ENCODE results near the gene SAMD8. TPM values are rescaled to one million over a fixed set of nuclear protein-coding genes. Genes with fewer than 3 reads are reported as not detected.

SAMD8 gene
- total and polyA plus RNA-seq, 2 donors (not counting 1 experiment from before 2014, with no cell fraction given): 15.9 to 35.7 TPM

GRCh38 chr10:75140246-75140645 lies 28.8 kb downstream of the SAMD8 start:
- POLR2A ChIA-PET: no interaction called here
- Mint-ChIP-seq H3K4me1 (peaks cover 54% of the 10 kb centered on the region), H3K4me3 (no peak overlapping the region), H3K27me3 (no peaks in the 10 kb centered on the region), H3K9me3 (ENCODE audit: insufficient read depth) (no peaks in the 10 kb centered on the region), H3K27ac (no peak overlapping the region)
- CTCF ChIA-PET: no interaction called here
- H3K79me2 ChIP-seq (ENCODE audit: control insufficient read depth, insufficient read depth, low read length): peaks cover 97% of the 10 kb centered on the region
- H3K27me3 ChIP-seq (replicated peaks in 1 of 4; ENCODE audit: control extremely low read depth in 1 of 4, control insufficient read depth in 3 of 4, insufficient read depth in 4 of 4, low read length in 3 of 4): no peaks in the 10 kb centered on the region
- no peak for ATAC-seq (ENCODE audit: low read depth)
- H2AFZ ChIP-seq (ENCODE audit: insufficient read depth, low read depth, low read length, poor library complexity, severe bottlenecking): no peak overlapping the region
- H3K4me3 ChIP-seq (ENCODE audit: control extremely low read depth in 1 of 5, extremely low read depth in 1 of 5, insufficient read depth in 1 of 5, low read depth in 2 of 5, low read length in 4 of 5): no peak overlapping the region
- H3K9me3 ChIP-seq (ENCODE audit: control extremely low read depth in 1 of 3, control insufficient read depth in 2 of 3, insufficient read depth in 1 of 3, low read length in 2 of 3): no peaks in the 10 kb centered on the region
- intact Hi-C loops (cut with micrococcal nuclease): no loop called here
- no peak overlapping the region for H3K4me2 ChIP-seq (replicated peaks; ENCODE audit: low read depth, low read length, poor library complexity, severe bottlenecking)
- TF ChIP-seq CTCF (IDR thresholded peaks at IDR 0.05) (no peak), EZH2 (IDR thresholded peaks at IDR 0.05; ENCODE audit: borderline replicate concordance, insufficient read depth, low read depth, low read length, poor library complexity, severe bottlenecking) (no peak)
- DNase-seq: no peak
- no peak overlapping the region for H3K27ac ChIP-seq (ENCODE audit: low read length in 2 of 2)
- no peak overlapping the region for H3K9ac ChIP-seq (ENCODE audit: low read length)
- peaks cover 0 to 5% of the 10 kb centered on the region in 2 experiments for H3K36me3 ChIP-seq (replicated peaks in 1 of 2; ENCODE audit: control extremely low read depth in 1 of 2, control insufficient read depth in 1 of 2, extremely low read depth in 1 of 2, insufficient read depth in 2 of 2, low read length in 1 of 2)
- H3K4me1 ChIP-seq (ENCODE audit: control insufficient read depth in 2 of 2, insufficient read depth in 2 of 2, low read length in 2 of 2): peaks cover 13 to 20% of the 10 kb centered on the region in 2 donors
- 100% methylated on average over 1 of the region's 4 CpGs for WGBS (ENCODE audit: insufficient coverage)
- H4K20me1 ChIP-seq (ENCODE audit: control insufficient read depth, insufficient read depth, low read length, poor library complexity, severe bottlenecking): peaks cover 33% of the 10 kb centered on the region

- H3K27me3 Mint-ChIP-seq: no peaks in the 10 kb centered on the region
- Histone ChIP-seq H3K36me3 (replicated peaks in 1 of 2; ENCODE audit: control extremely low read depth in 1 of 2, control insufficient read depth in 1 of 2, extremely low read depth in 1 of 2, insufficient read depth in 2 of 2, low read length in 1 of 2) (peaks cover 0 to 2% of the 10 kb centered on the region in 2 experiments), H3K9ac (ENCODE audit: low read length) (no peak overlapping the region), H3K4me2 (replicated peaks; ENCODE audit: low read depth, low read length, poor library complexity, severe bottlenecking) (no peak overlapping the region), H3K79me2 (ENCODE audit: control insufficient read depth, insufficient read depth, low read length) (peaks cover 96% of the 10 kb centered on the region), H3K4me1 (ENCODE audit: control insufficient read depth in 2 of 2, insufficient read depth in 2 of 2, low read length in 2 of 2) (peaks cover 18 to 23% of the 10 kb centered on the region in 2 donors), H2AFZ (ENCODE audit: insufficient read depth, low read depth, low read length, poor library complexity, severe bottlenecking) (no peak overlapping the region), H3K27ac (ENCODE audit: low read length in 2 of 2) (peak overlapping the region in 1 of 2 donors; percentile 39), H3K4me3 (ENCODE audit: control extremely low read depth in 1 of 5, extremely low read depth in 1 of 5, insufficient read depth in 1 of 5, low read depth in 2 of 5, low read length in 4 of 5) (no peak overlapping the region), H4K20me1 (ENCODE audit: control insufficient read depth, insufficient read depth, low read length, poor library complexity, severe bottlenecking) (peaks cover 46% of the 10 kb centered on the region), H3K27me3 (replicated peaks in 1 of 4; ENCODE audit: control extremely low read depth in 1 of 4, control insufficient read depth in 3 of 4, insufficient read depth in 4 of 4, low read length in 3 of 4) (no peaks in the 10 kb centered on the region), H3K9me3 (ENCODE audit: control extremely low read depth in 1 of 3, control insufficient read depth in 2 of 3, insufficient read depth in 1 of 3, low read length in 2 of 3) (no peaks in the 10 kb centered on the region)
- DNase-seq: no peak
- CTCF ChIA-PET: interaction anchor here (0.5 kb wide), 1 partner anchor 818 kb away, joined by 4 read pairs; no protein-coding TSS in a partner anchor
- H3K4me1 Mint-ChIP-seq: peaks cover 46% of the 10 kb centered on the region
- WGBS (ENCODE audit: insufficient coverage): no CpG with 5 or more reads among the region's 1 CpG
- H3K9me3 Mint-ChIP-seq (ENCODE audit: insufficient read depth): no peaks in the 10 kb centered on the region
- no peak overlapping the region for H3K27ac Mint-ChIP-seq
- TF ChIP-seq EZH2 (IDR thresholded peaks at IDR 0.05; ENCODE audit: borderline replicate concordance, insufficient read depth, low read depth, low read length, poor library complexity, severe bottlenecking) (no peak), CTCF (IDR thresholded peaks at IDR 0.05) (no peak)
- intact Hi-C loops (cut with micrococcal nuclease): no loop called here
- no peak overlapping the region for H3K4me3 Mint-ChIP-seq
- POLR2A ChIA-PET: no interaction called here
- ATAC-seq (ENCODE audit: low read depth): no peak
These were observed 31.9 kb downstream of the SAMD8 start for GRCh38 chr10:75143353-75143752.

All from B cell (primary cell).